Fibroblast of gingiva (primary cell): ENCODE measurements around the gene ATP5PB.

Source experiments
- DNase-seq: peaks from one replicate; pipeline ENCODE4 v3.0.0-alpha.2; 2011; ENCODE audit warnings: low read depth

The ATP5PB gene

GRCh38 chr1:111507411-111508201 is 58.3 kb downstream of the ATP5PB start:
- peak; percentile 57 for DNase-seq

GRCh38 chr1:111509997-111510375 is 60.7 kb downstream of the ATP5PB start:
- DNase-seq = no peak

- no peak for DNase-seq
Observed at GRCh38 chr1:111511370-111511769, 62.1 kb downstream of the ATP5PB start.
